Spleen (tissue), 7 donors: ENCODE measurements around the gene CXorf38.
"Not testable (repeated sequence)": the region's sequence is repeated elsewhere in the genome, so short reads cannot be mapped to it uniquely, and the experiment has no call there.

Source experiments
- CTCF ChIP-seq, 11 experiments: fragments of 200-600 bp in 7 of 11; fragments of 450-650 bp in 4 of 11; sonication (generic) in 4 of 11; IDR thresholded peaks in 8 of 11; conservative IDR thresholded peaks in 3 of 11; 1 replicate in 7 of 11; 2 replicates in 4 of 11; pipeline versions ENCODE4 v1.4.0 to v1.8.0; 2016 to 2021; ENCODE audit warnings: antibody characterized with exemption in 11 of 11, inconsistent platforms in 4 of 11, mild to moderate bottlenecking in 1 of 11
- POLR2A ChIP-seq, 3 donors: fragments of 450-650 bp; IDR thresholded peaks; one replicate each; pipeline ENCODE4 v1.5.1; 2017; ENCODE audit warnings: antibody characterized with exemption in 3 of 3, mild to moderate bottlenecking in 1 of 3
- POLR2AphosphoS5 ChIP-seq, 3 donors: sonication (generic); formaldehyde crosslinking; IDR thresholded peaks; one replicate each; pipeline ENCODE4 v1.5.1; 2017; ENCODE audit warnings: antibody characterized with exemption in 3 of 3
- donor health status: DM: no; HTN: no; CAD: no; lungs with moderate emphysema.
- donor health status: DM: no; HTN: no; CAD: no.
- donor health status: DM: no; HTN: no; CAD: no.

- TF ChIP-seq POLR2A (IDR thresholded peaks at IDR 0.05); CTCF (IDR thresholded peaks at IDR 0.05 in 8 of 11, conservative IDR thresholded peaks at IDR 0.05 in 3 of 11); POLR2AphosphoS5 (IDR thresholded peaks at IDR 0.05): not testable (repeated sequence)
Observed at GRCh38 chrX:40587623-40588022, 59.7 kb downstream of the CXorf38 start.
